AG04449 (cell line): ENCODE measurements around the gene AGAP3.

Experiments used
- CTCF ChIA-PET: fragments of 350-600 bp; formaldehyde crosslinking; extraction: SDS; loops from one replicate; lab custom pipeline; 2021; ENCODE audit warnings: antibody characterized with exemption; lab: Yijun Ruan, JAX
- POLR2A ChIA-PET: fragments of 400-600, 350-600 bp; formaldehyde crosslinking; extraction: SDS; loops from one replicate; lab custom pipeline; 2020; ENCODE audit warnings: antibody characterized with exemption, inconsistent platforms; lab: Yijun Ruan, JAX
- DNase-seq: peaks from one replicate; pipeline ENCODE4 v3.0.0-alpha.2; 2010; ENCODE audit warnings: low read depth, low spot score
- H3K4me3 ChIP-seq: 2 replicates; pipeline ENCODE4 v1.5.1; 2011; ENCODE audit warnings: low read depth, mild to moderate bottlenecking, control low read depth, low read length
- CTCF ChIP-seq: IDR thresholded peaks from one replicate; pipeline ENCODE4 v1.5.1; 2011; ENCODE audit warnings: mild to moderate bottlenecking, moderate library complexity, low read length, control low read depth, inconsistent platforms; ENCODE audit not compliant: insufficient read depth; ENCODE audit errors: missing control alignments

AGAP3 gene

DNA sequence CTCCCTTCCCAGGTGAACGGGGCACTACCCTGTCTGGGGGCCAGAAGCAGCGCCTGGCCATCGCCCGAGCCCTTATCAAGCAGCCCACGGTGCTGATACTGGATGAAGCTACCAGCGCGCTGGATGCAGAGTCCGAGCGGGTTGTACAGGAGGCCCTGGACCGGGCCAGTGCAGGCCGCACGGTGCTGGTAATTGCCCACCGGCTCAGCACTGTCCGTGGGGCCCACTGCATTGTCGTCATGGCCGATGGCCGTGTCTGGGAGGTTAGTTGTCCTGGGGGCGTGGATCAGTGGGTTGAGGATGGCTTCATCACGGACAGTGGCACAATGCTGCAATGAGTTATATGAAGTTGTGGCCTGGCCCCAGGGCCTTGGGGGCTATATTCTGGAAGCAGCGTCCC lies 42.3 kb upstream of the AGAP3 start:
- ChIA-PET POLR2A (no interaction called here), CTCF (no interaction called here)
- TF ChIP-seq CTCF: no peak

GRCh38 chr7:151045262-151045661 lies 41.0 kb upstream of the AGAP3 start:
- ChIA-PET POLR2A (interaction anchor here (1.0 kb wide), 1 partner anchor 17 kb away, joined by 4 read pairs; the partner anchor contains the start of gene ABCB8), CTCF (interaction anchor here (0.8 kb wide), 1 partner anchor 65 kb away, joined by 3 read pairs; no protein-coding TSS in a partner anchor)
- DNase-seq: no peak

More for the DNA sequence above, 42.3 kb upstream of the AGAP3 start:
- no peak overlapping the region for H3K4me3 ChIP-seq
- no peak for DNase-seq

GRCh38 chr7:151045967-151046366 lies 40.3 kb upstream of the AGAP3 start:
- no peak for DNase-seq
- TF ChIP-seq CTCF: no peak
- H3K4me3 ChIP-seq: no peak overlapping the region
- CTCF ChIA-PET: interaction anchor here (1.1 kb wide), 1 partner anchor 65 kb away, joined by 4 read pairs; no protein-coding TSS in a partner anchor
- POLR2A ChIA-PET: no interaction called here

More at GRCh38 chr7:151045262-151045661, 41.0 kb upstream of the AGAP3 start:
- TF ChIP-seq CTCF: no peak
- no peak overlapping the region for H3K4me3 ChIP-seq

DNA sequence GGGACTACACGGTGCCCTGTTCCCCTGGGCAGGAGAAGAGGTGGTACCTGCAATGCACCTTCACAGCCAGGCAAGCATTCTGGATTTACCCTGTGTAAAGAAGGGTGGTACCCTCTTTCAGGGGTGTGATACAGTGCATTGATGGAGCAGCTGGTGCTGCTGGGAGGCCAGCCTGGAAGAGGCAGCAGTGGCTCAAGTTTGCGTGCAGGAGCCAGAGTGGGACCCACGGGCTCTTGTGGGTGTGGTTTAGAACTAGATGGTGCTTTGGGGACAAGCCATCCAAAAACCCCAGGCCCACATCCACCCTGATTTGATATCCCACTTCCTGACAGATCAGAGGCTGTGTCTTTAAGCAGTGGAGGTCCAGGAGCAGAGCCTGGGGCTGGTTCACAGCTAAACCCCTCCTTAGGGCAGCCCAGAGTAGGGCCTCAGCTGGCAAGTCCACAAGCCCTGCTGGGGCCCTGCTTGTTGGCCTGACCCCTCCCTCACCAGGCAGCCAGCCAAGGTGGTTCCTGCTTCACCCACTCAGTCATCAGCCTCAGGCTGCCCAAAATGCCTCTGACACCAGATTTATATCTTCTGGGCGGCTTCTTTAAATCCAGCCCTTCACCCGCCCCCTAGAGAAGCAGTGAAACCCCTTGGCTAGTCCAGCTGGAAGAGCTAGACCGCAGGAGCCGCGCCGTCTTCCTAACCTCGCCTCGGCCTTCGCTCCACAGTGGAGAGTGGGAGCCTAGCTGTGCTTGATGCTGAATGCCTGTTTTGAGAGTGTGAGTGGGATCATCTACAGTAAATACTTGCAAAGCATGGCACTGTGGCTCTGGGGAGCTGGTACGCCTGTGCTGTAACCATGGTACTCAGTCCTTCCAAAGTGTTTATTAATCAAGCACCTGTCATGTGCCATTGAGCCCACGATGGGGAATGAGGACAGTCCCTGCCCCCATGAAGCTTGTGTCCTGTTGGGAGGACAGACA lies 39.4 kb upstream of the AGAP3 start:
- POLR2A ChIA-PET: interaction anchor here (0.8 to 1.0 kb wide), 2 partner anchors 29 to 39 kb away, joined by 3 to 6 read pairs; no protein-coding TSS in a partner anchor
- no peak for DNase-seq
- TF ChIP-seq CTCF: no peak
- CTCF ChIA-PET: interaction anchor here (1.1 to 1.9 kb wide), 2 partner anchors 29 to 64 kb away, joined by 4 to 5 read pairs; no protein-coding TSS in a partner anchor
- H3K4me3 ChIP-seq: no peak overlapping the region

GRCh38 chr7:151047976-151048815 lies 38.1 kb upstream of the AGAP3 start, which contains the start of gene ASIC3:
TSS of gene ASIC3 (plus strand) at chr7:151048531. CDS start at chr7:151048886, 355 bp downstream.
- no peak within 1 kb of the TSS for H3K4me3 ChIP-seq
- no peak for TF ChIP-seq CTCF
- DNase-seq: no peak
- CTCF ChIA-PET: interaction anchor here (1.9 kb wide), 1 partner anchor 30 kb away, joined by 5 read pairs; no protein-coding TSS in a partner anchor
- POLR2A ChIA-PET: interaction anchor here (0.6 kb wide), 1 partner anchor 17 kb away, joined by 3 read pairs; no protein-coding TSS in a partner anchor
